NCI-H1092 treated with DMSO at 0.1 percent for 48 hours (cell line): ENCODE data around the gene LRRK1.

Source experiments
- DNase-seq: peaks from one replicate; lab custom pipeline; 2025; lab: John Stamatoyannopoulos, UW

LRRK1 gene

DNA sequence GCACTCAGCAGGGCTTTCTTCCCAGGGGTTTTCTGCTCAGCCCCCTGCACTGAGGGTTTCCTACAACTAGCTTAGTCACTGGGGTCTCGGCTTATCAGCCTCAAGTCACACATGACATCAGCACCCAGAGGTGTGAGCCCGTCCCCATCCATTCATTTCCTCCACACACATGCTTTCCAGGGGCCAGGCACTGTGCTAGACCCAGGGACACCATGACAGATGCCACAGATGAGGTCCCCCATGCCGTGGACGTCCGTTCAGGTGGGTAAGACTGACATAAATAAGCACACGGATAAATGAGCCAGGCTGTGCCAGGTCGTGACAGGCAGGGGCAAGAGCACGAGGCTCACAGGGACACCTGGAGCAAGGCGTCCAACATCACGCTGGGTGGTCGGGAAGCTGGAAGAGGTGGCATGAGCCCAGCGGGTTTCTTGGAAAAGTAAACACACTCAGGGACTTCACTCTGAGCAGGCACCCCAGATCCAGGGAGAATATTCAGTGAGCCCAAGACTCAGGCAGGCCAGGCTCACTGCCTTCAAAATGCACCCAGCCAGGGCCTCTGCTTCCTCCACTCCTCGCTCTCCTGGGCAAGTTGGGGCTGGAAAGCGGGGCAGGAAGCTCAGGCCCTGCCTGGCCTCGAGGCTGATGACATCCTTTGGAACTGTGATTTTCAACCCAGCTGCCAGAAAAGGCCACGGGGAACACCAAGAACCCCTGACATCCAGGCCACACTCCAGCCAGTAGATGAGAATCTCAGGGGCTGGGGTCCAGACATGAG is 193.4 kb downstream of the LRRK1 start:
- no peak for DNase-seq

GRCh38 chr15:101113114-101114005 is 194.2 kb downstream of the LRRK1 start:
- no peak for DNase-seq

DNA sequence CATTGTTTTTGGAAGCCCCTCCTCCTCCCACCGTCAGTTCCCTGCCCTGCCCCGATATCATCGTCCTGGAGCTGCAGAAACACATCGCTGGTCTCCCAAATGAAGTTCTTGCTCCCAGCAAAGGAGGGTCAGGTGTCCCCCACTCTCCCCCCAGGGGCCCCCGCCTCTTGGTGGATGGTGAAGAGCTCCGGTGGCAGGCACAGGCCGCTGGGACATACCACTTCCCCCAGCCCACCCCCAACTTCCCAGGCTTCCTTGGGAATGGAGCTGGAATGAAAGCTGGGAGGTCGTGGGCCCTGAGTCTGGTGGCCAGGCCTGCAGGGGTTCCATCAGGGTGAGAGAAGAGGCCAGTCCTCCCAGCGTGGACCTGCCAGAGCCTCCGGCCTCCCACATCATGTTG is 195.0 kb downstream of the LRRK1 start:
- no peak for DNase-seq

DNA sequence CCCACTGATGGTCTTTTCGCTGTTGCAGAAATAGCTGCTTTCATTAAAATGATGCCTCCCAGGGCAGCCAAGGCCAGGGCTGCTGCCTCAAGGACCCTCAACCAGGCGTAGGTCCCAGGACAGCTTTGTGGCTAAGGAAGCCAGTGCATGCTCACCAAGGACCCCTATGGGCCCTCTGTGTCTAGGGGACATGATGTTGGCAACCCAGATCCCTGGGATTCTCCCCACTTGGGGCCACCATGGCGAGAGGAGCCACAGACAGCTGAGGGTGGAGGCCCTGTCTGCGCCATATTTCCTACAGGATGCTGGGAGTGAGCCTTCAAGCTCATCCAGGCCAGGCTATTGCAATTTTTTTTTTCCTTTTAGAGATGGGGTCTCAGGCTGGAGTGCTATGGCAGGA is 195.5 kb downstream of the LRRK1 start:
- no peak for DNase-seq

- no peak for DNase-seq
Observed at GRCh38 chr15:101115393-101115785, 196.2 kb downstream of the LRRK1 start.

GRCh38 chr15:101115786-101116680 is 196.9 kb downstream of the LRRK1 start:
- DNase-seq: no peak

- no peak for DNase-seq
Observed at GRCh38 chr15:101116681-101116976, 197.5 kb downstream of the LRRK1 start.

DNA sequence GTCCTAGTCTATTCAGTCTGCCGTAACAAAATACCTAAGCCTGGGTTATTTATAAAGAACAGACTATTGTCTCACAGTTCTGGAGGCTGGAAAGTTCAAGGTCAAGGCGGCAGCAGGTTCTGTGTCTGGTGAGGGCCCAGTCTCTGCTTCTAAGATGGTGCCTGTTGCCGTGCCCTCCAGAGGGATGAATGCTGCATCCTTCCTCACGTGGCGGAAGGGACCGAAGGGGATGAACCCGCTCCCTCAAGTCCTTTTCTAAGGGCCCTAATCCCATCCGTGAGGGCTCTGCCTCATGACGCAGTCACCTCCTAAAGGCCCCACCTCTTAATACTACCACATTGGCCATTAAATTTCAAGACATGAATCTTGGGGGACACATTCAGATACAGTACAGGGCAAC is 199.0 kb downstream of the LRRK1 start:
- no peak for DNase-seq

GRCh38 chr15:101118615-101119014 is 199.5 kb downstream of the LRRK1 start:
- no peak for DNase-seq

DNA sequence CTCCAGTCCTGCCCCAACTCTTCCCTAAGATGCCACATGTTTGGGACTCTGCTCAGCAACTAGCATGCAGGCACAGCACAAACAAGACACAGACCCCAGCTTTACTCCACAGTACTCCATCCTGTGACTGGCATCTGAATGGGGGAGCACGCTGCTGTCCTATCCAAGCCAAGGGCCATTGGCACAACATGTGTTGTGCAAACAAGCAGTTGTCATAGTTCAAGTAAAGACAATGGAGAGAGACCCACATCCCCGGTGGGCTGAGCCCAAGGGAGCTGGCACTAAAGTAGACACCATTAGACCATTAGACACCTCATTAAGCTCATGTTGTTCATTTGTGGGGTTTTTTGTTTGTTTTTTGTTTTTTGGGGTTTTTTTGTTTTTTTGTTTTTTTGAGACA is 200.0 kb downstream of the LRRK1 start:
- no peak for DNase-seq
